Gastrocnemius medialis (tissue), 4 donors: ENCODE measurements around the gene SHC4. TPM values are rescaled to one million over a fixed set of nuclear protein-coding genes. Genes with fewer than 3 reads are reported as not detected.
A peak's percentile ranks its signal among the peaks of the same experiment; 100 is the strongest.

Experiments
- ATAC-seq, 2 donors: fragments of 150-250 bp; one replicate each; pipeline ENCODE4 v1.9.1; 2016
- DNase-seq, 2 donors: peaks; one replicate each; pipeline ENCODE4 v3.0.0-alpha.2; 2019
- H3K27ac ChIP-seq, 4 donors: fragments of 200-600 bp; sonication (generic); 1 replicate in 1 of 4; 2 replicates in 3 of 4; pipeline ENCODE4 v1.5.1; 2016 to 2018; ENCODE audit warnings: mild to moderate bottlenecking in 2 of 4, moderate library complexity in 1 of 4
- H3K27me3 ChIP-seq, 3 donors: fragments of 200-600 bp; sonication (generic) in 2 of 3; 1 replicate in 1 of 3; 2 replicates in 2 of 3; pipeline versions ENCODE4 v1.5.1 to v1.6.0; 2016 to 2019; ENCODE audit warnings: mild to moderate bottlenecking in 1 of 3, moderate library complexity in 1 of 3
- H3K36me3 ChIP-seq, 2 donors: fragments of 200-600 bp; sonication (generic) in 1 of 2; one replicate each; pipeline ENCODE4 v1.5.1; 2017 to 2018
- H3K4me1 ChIP-seq, 2 donors: fragments of 200-600 bp; sonication (generic) in 1 of 2; one replicate each; pipeline ENCODE4 v1.5.1; 2016 to 2017; ENCODE audit warnings: mild to moderate bottlenecking in 2 of 2
- H3K4me3 ChIP-seq, 4 donors: fragments of 200-600 bp; sonication (generic) in 3 of 4; 1 replicate in 1 of 4; 2 replicates in 3 of 4; pipeline ENCODE4 v1.5.1; 2016 to 2019; ENCODE audit warnings: mild to moderate bottlenecking in 2 of 4
- H3K9me3 ChIP-seq, 3 donors: fragments of 200-600 bp; sonication (generic) in 2 of 3; 1 replicate in 1 of 3; 2 replicates in 2 of 3; pipeline ENCODE4 v1.5.1; 2016 to 2019
- CTCF ChIP-seq, 5 experiments: fragments of 450-650 bp in 3 of 5; fragments of 200-600 bp in 2 of 5; sonication (generic) in 2 of 5; IDR thresholded peaks in 4 of 5; conservative IDR thresholded peaks in 1 of 5; 1 replicate in 4 of 5; 2 replicates in 1 of 5; pipeline ENCODE4 v1.5.1; 2016 to 2019; ENCODE audit warnings: antibody characterized with exemption in 5 of 5, mild to moderate bottlenecking in 3 of 5, moderate library complexity in 3 of 5
- POLR2A ChIP-seq, 2 donors: fragments of 450-650 bp; IDR thresholded peaks; one replicate each; pipeline ENCODE4 v1.6.1; 2017; ENCODE audit warnings: antibody characterized with exemption in 2 of 2, mild to moderate bottlenecking in 2 of 2, moderate library complexity in 2 of 2
- in situ Hi-C, 4 donors: fragments of 200-750 bp; cut with MboI; loops; one replicate each; pipeline versions ENCODE4 v1.15.0 to v1.8.0; 2017; ENCODE audit warnings: low sequenced_read_pairs in 4 of 4
- intact Hi-C: fragments of 100-400 bp; cut with DNase I; formaldehyde crosslinking; loops from one replicate; pipeline ENCODE4 v1.15.1; 2023; ENCODE audit warnings: low total_unique reads
- total RNA-seq, 4 donors: library from RNA; depleted of rRNA; stranded (reverse); fragments of >200 nt; gene quantifications; one replicate each; pipeline versions ENCODE4 v1.1.0 to v1.2.3, GENCODE V29; 2016

Gene SHC4
- total RNA-seq, 4 donors from 2014 or later, result 0.29 to 0.39 TPM; not detected in 2

GRCh38 chr15:48966595-48967301 is 3.0 kb upstream of the SHC4 start:
- H3K27ac ChIP-seq, result no peak overlapping the region

GRCh38 chr15:48965972-48966371 is 2.3 kb upstream of the SHC4 start:
- intact Hi-C loops, result no loop called here
- TF ChIP-seq CTCF (IDR thresholded peaks at IDR 0.05 in 4 of 5, conservative IDR thresholded peaks at IDR 0.05 in 1 of 5) (no peak), POLR2A (IDR thresholded peaks at IDR 0.05) (no peak)
- ATAC-seq, result no peak

More at GRCh38 chr15:48966595-48967301, 3.0 kb upstream of the SHC4 start:
- Histone ChIP-seq H3K9me3 (no peaks in the 10 kb centered on the region), H3K27me3 (no peaks in the 10 kb centered on the region), H3K4me3 (no peak overlapping the region), H3K4me1 (peaks cover 4 to 24% of the 10 kb centered on the region in 2 donors), H3K36me3 (no peaks in the 10 kb centered on the region)
- TF ChIP-seq POLR2A (IDR thresholded peaks at IDR 0.05) (no peak), CTCF (IDR thresholded peaks at IDR 0.05 in 4 of 5, conservative IDR thresholded peaks at IDR 0.05 in 1 of 5) (no peak)
- in situ Hi-C loops, result loop anchor here in 1 of 4 donors (10.0 kb wide), 1 partner anchor 102 kb away; no protein-coding TSS in a partner anchor
- ATAC-seq, result no peak
- DNase-seq, result no peak
- intact Hi-C loops, result no loop called here

GRCh38 chr15:48964898-48965297 is 1.2 kb upstream of the SHC4 start:
- in situ Hi-C loops (loop anchor here in 1 of 4 donors (10.0 kb wide), 1 partner anchor 100 kb away; no protein-coding TSS in a partner anchor), intact Hi-C loops (loop anchor here (1.0 to 5.0 kb wide), 2 partner anchors 10 to 153 kb away; partner anchors contain the start of gene CEP152)
- DNase-seq, result no peak
- H3K9me3 ChIP-seq, result no peaks in the 10 kb centered on the region
- H3K4me1 ChIP-seq, result peaks cover 4 to 24% of the 10 kb centered on the region in 2 donors
- H3K27ac ChIP-seq, result no peak overlapping the region
- TF ChIP-seq CTCF (IDR thresholded peaks at IDR 0.05 in 4 of 5, conservative IDR thresholded peaks at IDR 0.05 in 1 of 5) (no peak), POLR2A (IDR thresholded peaks at IDR 0.05) (no peak)
- ATAC-seq, result no peak
- no peaks in the 10 kb centered on the region for H3K36me3 ChIP-seq
- H3K4me3 ChIP-seq, result no peak overlapping the region
- H3K27me3 ChIP-seq, result no peaks in the 10 kb centered on the region

More at GRCh38 chr15:48965972-48966371, 2.3 kb upstream of the SHC4 start:
- in situ Hi-C loops, result loop anchor here in 1 of 4 donors (10.0 kb wide), 1 partner anchor 101 kb away; no protein-coding TSS in a partner anchor
- Histone ChIP-seq H3K27me3 (no peaks in the 10 kb centered on the region), H3K4me3 (no peak overlapping the region), H3K4me1 (peaks cover 4 to 24% of the 10 kb centered on the region in 2 donors), H3K27ac (no peak overlapping the region), H3K9me3 (no peaks in the 10 kb centered on the region), H3K36me3 (no peaks in the 10 kb centered on the region)
- DNase-seq, result no peak

GRCh38 chr15:48962662-48963523 is 826 bp downstream of the SHC4 start:
- H3K9me3 ChIP-seq, result no peaks in the 10 kb centered on the region
- peak overlapping the region; percentile 53 to 65 (median 60) for H3K4me3 ChIP-seq
- H3K27me3 ChIP-seq, result no peaks in the 10 kb centered on the region
- intact Hi-C loops, result loop anchor here (2.0 to 5.0 kb wide), 3 partner anchors 84 to 151 kb away; partner anchors contain the start of genes CEP152 and EID1
- in situ Hi-C loops, result loop anchor here in 1 of 4 donors (10.0 kb wide), 1 partner anchor 98 kb away; no protein-coding TSS in a partner anchor
- H3K36me3 ChIP-seq, result no peaks in the 10 kb centered on the region
- peak; percentile 93 to 95 for ATAC-seq
- H3K27ac ChIP-seq, result peak overlapping the region in 3 of 4 donors; percentile 47 to 64 (median 58)
- peak; percentile 66 to 71 for DNase-seq
- TF ChIP-seq CTCF (IDR thresholded peaks at IDR 0.05 in 4 of 5, conservative IDR thresholded peaks at IDR 0.05 in 1 of 5) (no peak), POLR2A (IDR thresholded peaks at IDR 0.05) (no peak)
- H3K4me1 ChIP-seq, result peaks cover 4 to 24% of the 10 kb centered on the region in 2 donors
